K562 (cell line): ENCODE data around the gene VPS16. TPM values are rescaled to one million over a fixed set of nuclear protein-coding genes. Genes with fewer than 3 reads are reported as not detected.
A peak's percentile ranks its signal among the peaks of the same experiment; 100 is the strongest.

Experiments used
- C11orf30 ChIP-seq: fragments of 450-650 bp; IDR thresholded peaks from 2 replicates; pipeline ENCODE4 v1.6.1; 2016; ENCODE audit warnings: low read depth, mild to moderate bottlenecking
- CBFA2T3 ChIP-seq: fragments of 450-650 bp; IDR thresholded peaks from 2 replicates; pipeline ENCODE4 v1.6.1; 2017
- CEBPB ChIP-seq: fragments of 450-650 bp; IDR thresholded peaks from 2 replicates; pipeline ENCODE4 v1.6.1; 2016; ENCODE audit warnings: missing genetic modification characterization, missing compliant biosample characterization
- DPF2 ChIP-seq: fragments of 450-650 bp; IDR thresholded peaks from 2 replicates; pipeline ENCODE4 v1.6.1; 2016
- ELF2 ChIP-seq: fragments of 250-450 bp; sonication (Bioruptor Pico); IDR thresholded peaks from 2 replicates; pipeline ENCODE4 v1.5.0; 2021; ENCODE audit warnings: mild to moderate bottlenecking
- ILK ChIP-seq: fragments of 450-650 bp; IDR thresholded peaks from 2 replicates; pipeline ENCODE4 v1.6.1; 2016; ENCODE audit warnings: missing genetic modification characterization, low read depth, mild to moderate bottlenecking, missing compliant biosample characterization, moderate library complexity, borderline replicate concordance
- MCM7 ChIP-seq, 2 experiments: fragments of 450-650 bp; IDR thresholded peaks; 2 replicates each; pipeline ENCODE4 v1.6.1; 2016 to 2018
- MECOM ChIP-seq: fragments of 250-450 bp; sonication (Bioruptor Pico); IDR thresholded peaks from 2 replicates; pipeline ENCODE4 v1.8.0; 2022; ENCODE audit warnings: inconsistent platforms
- MLX ChIP-seq, 2 experiments: fragments of 450-650 bp in 1 of 2; sonication (generic) in 1 of 2; formaldehyde crosslinking; conservative IDR thresholded peaks; 2 replicates each; pipeline versions ENCODE4 v1.4.0 to v1.8.1; 2020 to 2022; ENCODE audit warnings: mild to moderate bottlenecking in 1 of 2, missing genetic modification reagents in 1 of 2
- MTA1 ChIP-seq: fragments of 450-650 bp; IDR thresholded peaks from 2 replicates; pipeline ENCODE4 v1.6.1; 2017; ENCODE audit warnings: borderline replicate concordance
- PML ChIP-seq: IDR thresholded peaks from 2 replicates; pipeline ENCODE4 v1.6.1; 2012; ENCODE audit warnings: low read length, inconsistent platforms
- POU5F1 ChIP-seq: fragments of 150-350 bp; IDR thresholded peaks from 2 replicates; pipeline ENCODE4 v1.6.1; 2014; ENCODE audit warnings: borderline replicate concordance, low read length, low read depth, mild to moderate bottlenecking; ENCODE audit not compliant: partially characterized antibody
- RAD21 ChIP-seq, 2 experiments: fragments of 250-450 bp in 1 of 2; fragments of 450-650 bp in 1 of 2; sonication (Bioruptor Pico) in 1 of 2; formaldehyde crosslinking in 1 of 2; IDR thresholded peaks in 1 of 2; conservative IDR thresholded peaks in 1 of 2; 2 replicates each; pipeline versions ENCODE4 v1.4.0 to v1.8.0; 2020 to 2022; ENCODE audit warnings: mild to moderate bottlenecking in 2 of 2, moderate library complexity in 1 of 2
- RBFOX2 ChIP-seq: fragments of 200-400 bp; formaldehyde crosslinking; IDR thresholded peaks from 2 replicates; pipeline ENCODE4 v1.6.1; 2017; ENCODE audit warnings: low read depth, mild to moderate bottlenecking, low read length, moderate library complexity
- RNF2 ChIP-seq: sonication (generic); IDR thresholded peaks from 2 replicates; pipeline ENCODE4 v1.6.1; 2016
- RUNX1 ChIP-seq: sonication (generic); IDR thresholded peaks from 2 replicates; pipeline ENCODE4 v1.6.1; 2016; ENCODE audit warnings: antibody characterized with exemption, low read depth
- SIRT6 ChIP-seq: IDR thresholded peaks from one replicate; pipeline ENCODE4 v1.6.1; 2012; ENCODE audit warnings: low read depth, mild to moderate bottlenecking, control low read depth, inconsistent platforms, low read length, moderate library complexity
- SMAD2 ChIP-seq: fragments of 150-350 bp; IDR thresholded peaks from 2 replicates; pipeline ENCODE4 v1.6.1; 2014; ENCODE audit warnings: low read depth, mild to moderate bottlenecking, low read length
- SOX6 ChIP-seq: fragments of 450-650 bp; IDR thresholded peaks from 2 replicates; pipeline ENCODE4 v1.6.1; 2014; ENCODE audit warnings: mild to moderate bottlenecking
- TAL1 ChIP-seq: fragments of 450-650 bp; IDR thresholded peaks from 2 replicates; pipeline ENCODE4 v1.6.1; 2016; ENCODE audit warnings: mild to moderate bottlenecking
- TOE1 ChIP-seq, 2 experiments: fragments of 450-650 bp in 1 of 2; sonication (generic) in 1 of 2; formaldehyde crosslinking in 1 of 2; IDR thresholded peaks; 2 replicates each; pipeline versions ENCODE4 v1.7.1 to v1.8.0; 2016 to 2022; ENCODE audit warnings: borderline replicate concordance in 2 of 2, mild to moderate bottlenecking in 2 of 2, antibody characterized with exemption in 1 of 2, inconsistent platforms in 1 of 2, low read depth in 1 of 2, missing genetic modification reagents in 1 of 2, moderate library complexity in 1 of 2
- ZBTB7A ChIP-seq: IDR thresholded peaks from 2 replicates; pipeline ENCODE4 v1.6.1; 2011; ENCODE audit warnings: low read depth, mild to moderate bottlenecking, low read length, moderate library complexity, borderline replicate concordance; ENCODE audit not compliant: control insufficient read depth
- ZNF146 ChIP-seq: IDR thresholded peaks from one replicate; pipeline ENCODE4 v1.6.1; 2018; ENCODE audit warnings: missing compliant biosample characterization; ENCODE audit not compliant: unreplicated experiment
- ZNF224 ChIP-seq: sonication (generic); formaldehyde crosslinking; IDR thresholded peaks from 2 replicates; pipeline ENCODE4 v1.8.0; 2022; ENCODE audit warnings: mild to moderate bottlenecking, missing genetic modification reagents
- ZNF274 ChIP-seq: IDR thresholded peaks from 2 replicates; pipeline ENCODE4 v1.6.1; 2011; ENCODE audit warnings: low read depth, mild to moderate bottlenecking, low read length, moderate library complexity, borderline replicate concordance
- ZNF507 ChIP-seq: conservative IDR thresholded peaks from 2 replicates; pipeline ENCODE4 v1.6.1; 2017; ENCODE audit warnings: missing genetic modification characterization, missing compliant biosample characterization
- polyA plus RNA-seq, 8 experiments: library from polyadenylated mRNA; depleted of rRNA in 4 of 8; stranded (reverse) in 5 of 8; unstranded in 3 of 8; fragments of >200 nt; fragmentation: Nextera tagmentation in 2 of 8; fragmentation: Illumina TruSeq in 1 of 8; extraction: Ambion mirVana in 2 of 8; extraction: Trizol in 1 of 8; gene quantifications; 2 replicates each; pipeline versions ENCODE4 v1.2.1 to v1.2.3, GENCODE V29; 2011 to 2014; ENCODE audit warnings: inconsistent platforms in 1 of 8, missing spikeins in 1 of 8
- total RNA-seq, 7 experiments: library from RNA; depleted of rRNA in 6 of 7; stranded (reverse); fragments of >200 nt in 6 of 7; fragmentation: Illumina TruSeq in 2 of 7; extraction: Trizol in 2 of 7; gene quantifications; 2 replicates each; pipeline versions ENCODE4 v1.2.1 to v1.2.3, GENCODE V29; 2011 to 2021; ENCODE audit warnings: low replicate concordance in 1 of 7
- TF ChIP-seq, protein P1 (sequence below): sonication (generic); formaldehyde crosslinking; IDR thresholded peaks from 2 replicates; pipeline ENCODE4 v1.8.0; 2023; ENCODE audit warnings: mild to moderate bottlenecking, missing genetic modification reagents

Gene VPS16
- total and polyA plus RNA-seq, 9 of the 15 experiments (the other 6 are each of a cell fraction or from before 2014, with no cell fraction given): 6.8 to 24.7 (median 14.0) TPM

- no peak for TF ChIP-seq RAD21 (CRISPR knock-in tag; conservative IDR thresholded peaks at IDR 0.05 in 1 of 2, IDR thresholded peaks at IDR 0.05 in 1 of 2)
- TF ChIP-seq, protein P1, sequence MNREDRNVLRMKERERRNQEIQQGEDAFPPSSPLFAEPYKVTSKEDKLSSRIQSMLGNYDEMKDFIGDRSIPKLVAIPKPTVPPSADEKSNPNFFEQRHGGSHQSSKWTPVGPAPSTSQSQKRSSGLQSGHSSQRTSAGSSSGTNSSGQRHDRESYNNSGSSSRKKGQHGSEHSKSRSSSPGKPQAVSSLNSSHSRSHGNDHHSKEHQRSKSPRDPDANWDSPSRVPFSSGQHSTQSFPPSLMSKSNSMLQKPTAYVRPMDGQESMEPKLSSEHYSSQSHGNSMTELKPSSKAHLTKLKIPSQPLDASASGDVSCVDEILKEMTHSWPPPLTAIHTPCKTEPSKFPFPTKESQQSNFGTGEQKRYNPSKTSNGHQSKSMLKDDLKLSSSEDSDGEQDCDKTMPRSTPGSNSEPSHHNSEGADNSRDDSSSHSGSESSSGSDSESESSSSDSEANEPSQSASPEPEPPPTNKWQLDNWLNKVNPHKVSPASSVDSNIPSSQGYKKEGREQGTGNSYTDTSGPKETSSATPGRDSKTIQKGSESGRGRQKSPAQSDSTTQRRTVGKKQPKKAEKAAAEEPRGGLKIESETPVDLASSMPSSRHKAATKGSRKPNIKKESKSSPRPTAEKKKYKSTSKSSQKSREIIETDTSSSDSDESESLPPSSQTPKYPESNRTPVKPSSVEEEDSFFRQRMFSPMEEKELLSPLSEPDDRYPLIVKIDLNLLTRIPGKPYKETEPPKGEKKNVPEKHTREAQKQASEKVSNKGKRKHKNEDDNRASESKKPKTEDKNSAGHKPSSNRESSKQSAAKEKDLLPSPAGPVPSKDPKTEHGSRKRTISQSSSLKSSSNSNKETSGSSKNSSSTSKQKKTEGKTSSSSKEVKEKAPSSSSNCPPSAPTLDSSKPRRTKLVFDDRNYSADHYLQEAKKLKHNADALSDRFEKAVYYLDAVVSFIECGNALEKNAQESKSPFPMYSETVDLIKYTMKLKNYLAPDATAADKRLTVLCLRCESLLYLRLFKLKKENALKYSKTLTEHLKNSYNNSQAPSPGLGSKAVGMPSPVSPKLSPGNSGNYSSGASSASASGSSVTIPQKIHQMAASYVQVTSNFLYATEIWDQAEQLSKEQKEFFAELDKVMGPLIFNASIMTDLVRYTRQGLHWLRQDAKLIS (CRISPR knock-in tag): no peak
- no peak for TF ChIP-seq RBFOX2
- no peak for TF ChIP-seq MLX (CRISPR knock-in tag; conservative IDR thresholded peaks at IDR 0.05)
- TF ChIP-seq POU5F1: no peak
- no peak for TF ChIP-seq SMAD2
- TF ChIP-seq CBFA2T3: peak; percentile 91
- no peak for TF ChIP-seq TOE1 (IDR thresholded peaks at IDR 0.05; ENCODE audit: borderline replicate concordance)
- no peak for TF ChIP-seq TOE1 (CRISPR knock-in tag; IDR thresholded peaks at IDR 0.05; ENCODE audit: borderline replicate concordance, low read depth)
- no peak for TF ChIP-seq ZNF146
- TF ChIP-seq ILK: no peak
- no peak for TF ChIP-seq ELF2
- 0 out of 2 replicates have a peak, but pooled peaks have one; percentile 58 for TF ChIP-seq DPF2
- TF ChIP-seq RNF2: no peak
- no peak for TF ChIP-seq MCM7 (IDR thresholded peaks at IDR 0.05)
- peak; percentile 75 for TF ChIP-seq PML
- no peak for TF ChIP-seq ZNF507 (tag)
- TF ChIP-seq ZNF224: no peak
- TF ChIP-seq ZNF274: no peak
- TF ChIP-seq RUNX1: no peak
- TF ChIP-seq MECOM (CRISPR knock-in tag): no peak
- no peak for TF ChIP-seq MTA1
- TF ChIP-seq TAL1: peak; percentile 92
- TF ChIP-seq SIRT6: no peak
- no peak for TF ChIP-seq C11orf30
- TF ChIP-seq SOX6: 0 out of 2 replicates have a peak, but pooled peaks have one; percentile 37
- no peak for TF ChIP-seq ZBTB7A
- TF ChIP-seq CEBPB (tag): peak; percentile 87
Measured at GRCh38 chr20:2804041-2804828, 36.3 kb upstream of the VPS16 start (continued).
